GM21529 (cell line): Measurements from ENCODE around the gene OR6C76.

ENCODE experiments used
- ATAC-seq: cut with Tn5 transposase; IDR thresholded peaks from one replicate; pipeline ENCODE4 v1.9.1; 2021; ENCODE audit not compliant: unreplicated experiment

OR6C76 gene

GRCh38 chr12:55467836-55468235 lies 41.8 kb downstream of the OR6C76 start:
- peak; percentile 76 for ATAC-seq

GRCh38 chr12:55469291-55469690 lies 43.2 kb downstream of the OR6C76 start:
- ATAC-seq, result no peak

- no peak for ATAC-seq
Observed at GRCh38 chr12:55470088-55470829, 44.2 kb downstream of the OR6C76 start, which contains the start of gene OR6C70. TSS of gene OR6C70 (minus strand) at chr12:55470138. CDS start at chr12:55470138, 0 bp downstream.

GRCh38 chr12:55472264-55472663 lies 46.2 kb downstream of the OR6C76 start:
- ATAC-seq, result no peak
